Spleen (tissue), 7 donors: ENCODE data around the gene DPF3.

Source experiments
- CTCF ChIP-seq, 11 experiments: fragments of 200-600 bp in 7 of 11; fragments of 450-650 bp in 4 of 11; sonication (generic) in 4 of 11; IDR thresholded peaks in 8 of 11; conservative IDR thresholded peaks in 3 of 11; 1 replicate in 7 of 11; 2 replicates in 4 of 11; pipeline versions ENCODE4 v1.4.0 to v1.8.0; 2016 to 2021; ENCODE audit warnings: antibody characterized with exemption in 11 of 11, inconsistent platforms in 4 of 11, mild to moderate bottlenecking in 1 of 11
- POLR2A ChIP-seq, 3 donors: fragments of 450-650 bp; IDR thresholded peaks; one replicate each; pipeline ENCODE4 v1.5.1; 2017; ENCODE audit warnings: antibody characterized with exemption in 3 of 3, mild to moderate bottlenecking in 1 of 3
- donor health status: DM: no; HTN: no; CAD: no; lungs with moderate emphysema.
- donor health status: DM: no; HTN: no; CAD: no.
- donor health status: DM: no; HTN: no; CAD: no.

- no peak for TF ChIP-seq CTCF (IDR thresholded peaks at IDR 0.05 in 8 of 11, conservative IDR thresholded peaks at IDR 0.05 in 3 of 11)
- no peak for TF ChIP-seq POLR2A (IDR thresholded peaks at IDR 0.05)
These were observed 9.5 kb downstream of the DPF3 start for GRCh38 chr14:72884386-72884785.
